Measurements from ENCODE around the gene ZFP57. TPM values are rescaled to one million over a fixed set of nuclear protein-coding genes. Genes with fewer than 3 reads are reported as not detected.

ZFP57 gene
- total and polyA plus RNA-seq, 2 experiments from 2014 or later = 0.59 to 0.84 TPM

GRCh38 chr6:29729774-29730328 lies 48.9 kb upstream of the ZFP57 start:
- Histone ChIP-seq H3K79me2 (replicated peaks; ENCODE audit: insufficient read depth) (no peaks in the 10 kb centered on the region), H4K20me1 (replicated peaks; ENCODE audit: insufficient read depth) (no peaks in the 10 kb centered on the region; the same call in 1 of the 2 replicates), H3F3A (replicated peaks; ENCODE audit: low read depth) (no peaks in the 10 kb centered on the region), H3K36me3 (ENCODE audit: insufficient read depth) (no peaks in the 10 kb centered on the region), H3K4me1 (ENCODE audit: insufficient read depth) (no peaks in the 10 kb centered on the region), H3K4me2 (no peak overlapping the region), H3K9me2 (ENCODE audit: insufficient read depth) (no peaks in the 10 kb centered on the region; the same call in 1 of the 2 replicates), H2AFZ (no peak overlapping the region), H3K27me3 (ENCODE audit: insufficient read depth) (peaks cover 22% of the 10 kb centered on the region), H3K4me3 (no peak overlapping the region), H3K27ac (ENCODE audit: low read depth) (no peak overlapping the region)
- no peaks in the 10 kb centered on the region for H3K4me1 Mint-ChIP-seq
- H3K27me3 Mint-ChIP-seq (ENCODE audit: insufficient read depth, low read depth, poor library complexity) = peaks cover 14% of the 10 kb centered on the region
- no peak overlapping the region for H3K27ac Mint-ChIP-seq
- TF ChIP-seq JUNB (IDR thresholded peaks at IDR 0.05; ENCODE audit: unreplicated experiment) (no peak), CTCF (conservative IDR thresholded peaks at IDR 0.05; ENCODE audit: low read depth in 2 of 2) (0 out of 4 replicates have a peak, but pooled peaks of 1 of the 2 experiments have one; percentile 5)
- no peaks in the 10 kb centered on the region for H3K36me3 Mint-ChIP-seq (ENCODE audit: low read depth)
- H3K9me3 Mint-ChIP-seq = no peaks in the 10 kb centered on the region
- ATAC-seq (no peak), DNase-seq (ENCODE audit: low spot score) (no peak)
- no peak overlapping the region for H3K4me3 Mint-ChIP-seq

GRCh38 chr6:29728875-29729270 lies 47.9 kb upstream of the ZFP57 start:
- ATAC-seq = no peak
- no peaks in the 10 kb centered on the region; the same call in 2 of the 3 replicates for H3K4me1 Mint-ChIP-seq
- DNase-seq (ENCODE audit: low spot score) = no peak
- no peaks in the 10 kb centered on the region; the same call in 1 of the 2 replicates for H4K20me1 ChIP-seq (replicated peaks; ENCODE audit: insufficient read depth)
- H3K4me3 Mint-ChIP-seq = no peak overlapping the region
- peaks cover 32% of the 10 kb centered on the region for H3K27me3 ChIP-seq (ENCODE audit: insufficient read depth)
- no peaks in the 10 kb centered on the region for H3K9me3 Mint-ChIP-seq
- no peaks in the 10 kb centered on the region for H3K36me3 ChIP-seq (ENCODE audit: insufficient read depth)
- H3K4me3 ChIP-seq = no peak overlapping the region
- H3K79me2 ChIP-seq (replicated peaks; ENCODE audit: insufficient read depth) = no peaks in the 10 kb centered on the region
- no peaks in the 10 kb centered on the region for H3F3A ChIP-seq (replicated peaks; ENCODE audit: low read depth)
- no peak overlapping the region for H3K27ac Mint-ChIP-seq
- no peaks in the 10 kb centered on the region for H3K36me3 Mint-ChIP-seq (ENCODE audit: low read depth)
- peaks cover 5% of the 10 kb centered on the region; the same call in 1 of the 2 replicates for H3K4me1 ChIP-seq (ENCODE audit: insufficient read depth)
- no peak for TF ChIP-seq JUNB (IDR thresholded peaks at IDR 0.05; ENCODE audit: unreplicated experiment)
- no peak for TF ChIP-seq ZNF114 (CRISPR knock-in tag; IDR thresholded peaks at IDR 0.05)
- no peak for TF ChIP-seq ZNF462 (CRISPR knock-in tag; IDR thresholded peaks at IDR 0.05)
- TF ChIP-seq EZH2 (IDR thresholded peaks at IDR 0.05; ENCODE audit: low read depth, unreplicated experiment) = no peak
- no peak overlapping the region for H3K27ac ChIP-seq (ENCODE audit: low read depth)
- no peak overlapping the region for H2AFZ ChIP-seq
- no peak overlapping the region for H3K4me2 ChIP-seq
- peaks cover 23% of the 10 kb centered on the region for H3K27me3 Mint-ChIP-seq (ENCODE audit: insufficient read depth, low read depth, poor library complexity)
- H3K9me2 ChIP-seq (ENCODE audit: insufficient read depth) = no peaks in the 10 kb centered on the region; the same call in 1 of the 2 replicates

Data from GM23338 (cell line).